ENCODE data around the gene PITPNB. TPM values are rescaled to one million over a fixed set of nuclear protein-coding genes. Genes with fewer than 3 reads are reported as not detected.

Gene PITPNB
- total RNA-seq, 2 donors from 2014 or later = 83.4 to 105 TPM

DNA sequence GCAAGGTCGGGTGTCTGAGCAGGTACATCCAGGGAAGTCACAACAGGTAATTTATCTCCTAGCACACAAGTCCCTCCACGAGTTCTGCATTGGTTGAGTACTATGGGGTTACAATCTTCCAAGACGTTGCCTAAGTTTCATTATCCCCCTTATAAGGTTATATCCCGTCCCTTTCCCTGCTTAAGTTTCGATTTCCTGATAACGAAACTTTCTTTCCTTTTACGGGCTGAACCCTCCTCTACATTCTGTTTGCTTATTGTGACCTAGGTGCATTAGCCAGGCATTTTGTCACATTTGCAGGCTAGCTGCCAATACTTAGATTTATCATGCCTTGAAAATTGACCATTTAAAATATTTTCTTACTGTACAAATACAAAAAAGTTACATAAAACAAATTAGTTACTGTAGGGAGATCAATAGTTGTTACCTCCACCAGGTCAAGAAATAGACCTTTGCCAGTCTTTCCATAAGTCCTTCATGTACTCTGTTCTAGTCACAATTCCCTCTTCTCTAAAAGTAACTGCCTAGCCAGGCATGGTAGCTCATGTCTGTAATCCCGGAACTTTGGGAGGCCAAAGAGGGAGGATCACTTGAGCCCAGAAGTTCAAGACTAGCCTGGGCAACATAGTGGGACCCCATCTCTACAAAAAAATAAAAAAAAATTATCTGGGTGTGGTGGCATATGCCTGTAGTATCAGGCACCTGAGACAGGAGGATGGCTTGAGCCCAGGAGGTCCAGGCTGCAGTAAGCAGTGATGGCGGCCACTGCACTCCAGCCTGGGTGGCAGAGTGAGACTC, 14.3 kb upstream of the PITPNB start:
- H3K36me3 Mint-ChIP-seq = no peaks in the 10 kb centered on the region
- no peak overlapping the region for H3K27ac Mint-ChIP-seq
- no peak for ATAC-seq
- DNase-seq (ENCODE audit: low spot score in 2 of 2) = no peak
- H3K9me3 Mint-ChIP-seq = no peaks in the 10 kb centered on the region

DNA sequence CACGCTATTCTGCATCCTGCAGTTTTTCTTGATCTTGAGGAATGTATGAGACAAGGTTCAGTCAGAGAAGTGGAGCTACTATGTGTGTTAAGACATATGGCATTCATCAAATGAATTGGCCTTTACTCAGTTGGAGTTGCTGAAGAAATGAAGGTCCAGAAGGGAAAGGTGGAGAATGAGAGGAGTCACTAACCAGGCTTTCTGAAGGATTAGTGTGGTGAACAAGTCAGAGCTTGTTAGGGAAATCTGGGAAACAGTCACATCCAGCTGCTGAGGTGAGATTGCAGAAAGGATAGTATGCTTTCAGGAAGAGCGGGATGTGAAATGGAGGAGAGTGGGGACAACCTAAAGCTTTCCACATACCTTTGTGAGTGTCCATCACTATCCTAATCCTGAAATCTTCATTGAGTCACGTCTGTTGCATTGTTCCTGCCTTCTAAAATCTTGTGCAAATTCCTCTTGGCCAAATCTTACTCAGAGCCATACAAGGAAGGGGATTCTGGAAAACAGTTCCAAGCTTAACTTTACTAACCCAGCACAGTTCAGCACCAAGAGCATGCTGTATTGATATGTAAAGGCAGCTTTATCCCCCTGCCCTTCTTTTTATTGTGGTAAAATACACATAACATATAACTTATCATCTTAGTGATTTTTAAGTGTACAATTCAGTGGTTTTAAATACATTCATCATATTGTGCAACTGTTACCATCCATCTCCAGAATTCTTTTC, 11.4 kb upstream of the PITPNB start:
- H3K9me3 Mint-ChIP-seq = no peaks in the 10 kb centered on the region
- no peak overlapping the region for H3K27ac Mint-ChIP-seq
- DNase-seq (ENCODE audit: low spot score in 2 of 2) (no peak), ATAC-seq (no peak)
- no peaks in the 10 kb centered on the region for H3K36me3 Mint-ChIP-seq

DNA sequence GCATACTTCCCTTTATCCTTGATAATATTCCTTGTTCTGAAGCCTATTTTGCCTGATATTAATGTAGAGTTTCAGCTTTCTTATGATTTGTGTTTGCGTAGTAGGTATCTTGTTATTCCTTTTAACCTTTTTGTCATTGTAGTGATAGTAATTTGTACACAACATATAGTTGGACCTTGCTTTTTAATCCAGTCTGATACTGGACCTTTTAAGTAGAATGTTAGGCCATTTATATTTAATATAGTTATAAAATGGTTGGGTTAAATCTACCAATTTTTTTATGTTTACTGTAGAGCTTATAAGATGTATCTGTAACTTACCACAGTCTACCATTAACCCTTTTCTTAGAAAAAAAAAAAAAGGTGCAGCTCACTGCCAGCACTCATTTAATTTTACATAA, 8.6 kb upstream of the PITPNB start:
- H3K36me3 Mint-ChIP-seq = peaks cover 0 to 6% of the 10 kb centered on the region in 2 donors
- H3K27ac Mint-ChIP-seq = no peak overlapping the region
- no peak for ATAC-seq
- DNase-seq (ENCODE audit: low spot score in 2 of 2) = no peak
- H3K9me3 Mint-ChIP-seq = no peaks in the 10 kb centered on the region

DNA sequence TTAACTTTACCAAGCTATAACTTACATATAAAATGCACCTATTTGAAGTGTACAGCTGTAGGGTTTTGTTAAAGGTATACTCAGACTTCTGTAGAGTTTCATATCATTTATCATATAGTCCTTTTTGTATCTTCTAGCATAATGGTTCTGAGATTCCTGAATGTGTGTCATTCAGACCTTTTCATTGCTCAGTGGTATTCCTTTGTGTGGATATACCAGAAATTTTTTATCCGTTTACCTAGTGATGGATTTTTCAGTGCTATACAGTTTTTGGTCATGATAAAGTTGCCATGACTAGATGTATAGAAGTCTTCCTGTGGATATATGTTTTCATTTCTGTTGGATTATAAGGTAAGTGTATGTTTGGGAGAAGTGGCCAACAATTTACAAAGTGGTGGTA, 6.3 kb upstream of the PITPNB start:
- ATAC-seq (no peak), DNase-seq (ENCODE audit: low spot score in 2 of 2) (no peak)
- H3K27ac Mint-ChIP-seq = no peak overlapping the region
- no peaks in the 10 kb centered on the region for H3K9me3 Mint-ChIP-seq
- H3K36me3 Mint-ChIP-seq = peaks cover 0 to 6% of the 10 kb centered on the region in 2 donors

DNA sequence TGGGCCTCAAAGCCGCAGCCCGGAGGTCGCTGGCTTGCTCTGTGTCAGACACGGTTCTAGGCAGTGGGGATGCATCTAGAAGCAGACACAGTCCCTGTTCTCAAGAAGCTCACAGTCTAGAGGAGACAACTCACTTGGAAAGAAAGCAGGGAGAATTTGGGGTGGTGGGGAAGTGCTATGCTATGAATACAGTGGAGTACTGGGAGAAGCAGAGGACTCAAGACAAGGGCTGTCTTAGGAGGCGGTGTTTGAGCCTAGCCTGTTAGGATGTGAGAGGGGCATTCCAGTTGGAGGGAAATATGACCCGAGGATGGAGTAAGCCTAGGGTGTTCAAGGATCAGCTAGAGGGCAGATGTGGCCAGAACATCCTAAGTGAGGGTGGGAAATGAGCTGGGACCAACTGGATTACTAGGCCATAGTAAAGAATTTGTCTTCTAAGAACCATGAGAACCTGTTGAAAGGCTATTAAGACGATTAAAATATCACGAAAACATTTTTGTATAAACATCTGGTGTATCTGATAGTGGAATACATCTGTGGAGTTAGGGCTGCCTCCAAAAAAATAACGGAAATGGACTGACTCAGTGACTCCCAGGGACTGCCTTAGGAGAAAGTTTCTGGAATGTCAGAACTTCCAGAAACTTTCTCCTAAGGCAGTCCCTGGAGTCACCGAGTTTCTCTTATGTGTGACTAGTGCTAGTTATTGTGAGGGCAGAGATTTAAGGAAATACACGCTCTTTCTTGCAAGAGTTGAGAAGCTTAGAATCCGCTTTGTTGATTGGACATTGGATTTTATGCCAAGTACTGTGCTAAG, 1.1 kb upstream of the PITPNB start:
- peaks cover 17 to 40% of the 10 kb centered on the region in 2 donors for H3K36me3 Mint-ChIP-seq
- H3K9me3 Mint-ChIP-seq = no peaks in the 10 kb centered on the region
- H3K27ac Mint-ChIP-seq = peak overlapping the region; percentile 99
- peak; percentile 43 to 46 for ATAC-seq
- DNase-seq (ENCODE audit: low spot score in 2 of 2) = no peak

DNA sequence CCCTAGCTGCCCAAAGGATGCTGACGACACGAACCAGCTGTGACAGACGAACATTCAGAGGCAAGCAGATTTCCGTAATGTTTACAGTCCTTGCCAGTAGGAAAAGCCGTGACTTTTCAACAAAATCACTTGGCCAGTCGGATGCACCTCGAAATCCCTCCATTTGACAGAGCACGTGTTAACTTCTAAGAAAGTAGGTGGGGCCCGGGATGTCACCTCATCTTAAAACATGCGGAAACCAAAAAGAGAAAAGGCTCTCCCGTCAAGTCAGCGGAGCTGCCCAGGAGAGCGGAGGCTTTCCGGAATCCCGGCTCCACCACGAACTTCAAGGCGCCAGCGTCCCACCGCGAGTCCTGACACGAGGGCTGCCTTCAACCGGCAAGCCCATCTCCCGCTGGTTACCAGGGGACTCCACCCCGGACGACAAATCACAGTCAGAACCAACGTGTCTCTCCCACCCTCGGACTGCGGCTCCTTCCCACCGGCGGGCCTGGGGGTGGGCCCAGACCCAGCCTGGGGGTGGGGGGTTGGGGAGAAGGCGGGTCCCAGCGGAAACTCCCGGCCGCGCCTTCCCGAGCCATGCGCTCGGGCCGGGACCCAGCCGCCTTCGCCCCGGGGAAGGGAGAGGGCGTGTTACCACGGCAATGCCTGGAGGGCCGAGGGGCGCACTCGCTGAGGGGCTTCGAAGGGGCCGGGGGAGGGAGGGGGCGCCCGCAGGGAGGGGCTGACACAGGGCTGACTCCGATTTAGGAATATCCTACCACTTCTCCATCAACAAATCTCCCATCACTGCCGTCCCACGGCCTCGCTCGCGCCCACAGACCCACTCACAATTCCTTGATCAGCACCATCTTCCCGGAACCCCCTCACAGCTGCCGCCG, 475 bp downstream of the PITPNB start:
- ATAC-seq (peak; percentile 46 to 57), DNase-seq (ENCODE audit: low spot score in 2 of 2) (peak; percentile 55 to 72)
- Mint-ChIP-seq H3K9me3 (no peaks in the 10 kb centered on the region), H3K27ac (peak overlapping the region; percentile 99), H3K36me3 (peaks cover 17 to 40% of the 10 kb centered on the region in 2 donors)

DNA sequence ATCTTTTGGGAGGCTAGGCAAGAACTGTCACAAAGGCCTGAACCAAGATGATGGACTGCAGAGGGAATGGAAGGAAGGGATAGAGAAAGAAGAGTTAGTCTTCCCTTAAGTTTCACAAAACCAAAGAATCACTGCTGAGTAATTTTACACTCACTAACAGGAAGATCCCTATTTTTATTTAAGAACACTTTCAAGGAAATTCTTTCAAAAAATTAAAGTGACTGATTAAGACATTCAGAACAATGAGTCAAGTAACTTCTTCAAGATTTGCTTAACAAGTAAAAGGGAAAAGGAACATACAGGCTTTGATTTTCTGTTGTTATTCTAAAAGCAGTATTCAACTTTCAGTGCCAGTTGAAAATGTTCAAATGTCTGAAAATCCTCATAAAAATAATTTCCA, 3.1 kb downstream of the PITPNB start:
- no peak overlapping the region for H3K27ac Mint-ChIP-seq
- no peak for ATAC-seq
- DNase-seq (ENCODE audit: low spot score in 2 of 2) = no peak
- H3K36me3 Mint-ChIP-seq = peaks cover 17 to 40% of the 10 kb centered on the region in 2 donors
- no peaks in the 10 kb centered on the region for H3K9me3 Mint-ChIP-seq

DNA sequence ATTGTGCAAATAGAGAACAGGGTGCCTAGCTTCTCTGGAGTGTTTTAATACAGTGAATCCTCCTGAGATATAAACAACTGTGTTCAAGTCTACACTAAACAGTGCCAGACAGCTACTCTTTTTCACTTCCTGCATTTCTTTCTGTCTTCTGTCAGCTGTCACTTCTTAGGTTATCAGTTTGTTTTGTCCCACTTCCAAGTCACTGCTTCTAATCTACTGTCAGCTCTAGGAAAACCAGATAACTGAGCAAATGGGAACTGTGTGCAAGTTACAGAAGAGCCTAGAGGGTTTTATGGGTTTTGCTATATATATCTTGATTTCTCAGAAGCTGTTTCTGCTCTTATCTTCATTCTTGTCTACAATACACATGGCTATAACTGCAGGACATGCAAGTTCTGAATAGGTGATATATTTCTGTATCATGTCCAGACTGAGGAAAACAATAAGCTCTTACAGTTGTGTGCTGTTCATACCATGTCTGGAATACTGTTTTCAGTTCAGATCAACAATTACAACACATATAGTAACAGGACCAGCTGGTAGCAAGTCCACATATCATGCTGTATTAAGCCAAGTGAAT, 5.8 kb downstream of the PITPNB start:
- Mint-ChIP-seq H3K9me3 (no peaks in the 10 kb centered on the region), H3K36me3 (peaks cover 8 to 42% of the 10 kb centered on the region in 2 donors), H3K27ac (no peak overlapping the region)
- ATAC-seq = no peak
- DNase-seq (ENCODE audit: low spot score in 2 of 2) = no peak

DNA sequence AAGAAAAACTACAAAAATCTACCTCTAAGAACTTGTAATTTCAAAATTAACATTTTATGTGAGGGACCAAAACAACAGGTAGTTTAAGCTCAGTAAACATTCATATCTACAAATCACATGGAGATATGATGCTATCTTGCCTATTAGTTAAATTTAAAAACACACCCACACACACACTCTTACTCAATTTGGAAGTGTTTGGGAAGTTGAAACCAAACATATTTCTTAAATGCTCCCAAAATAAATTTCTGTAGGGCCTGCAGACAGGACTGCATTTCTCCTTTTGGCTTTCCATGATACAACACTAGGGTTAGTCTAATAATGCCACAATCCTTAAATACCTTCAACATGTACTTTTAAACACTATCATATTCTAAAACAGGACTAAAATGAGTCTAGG, 7.0 kb downstream of the PITPNB start:
- Mint-ChIP-seq H3K27ac (peak overlapping the region in 1 of 2 donors; percentile 41), H3K9me3 (no peaks in the 10 kb centered on the region), H3K36me3 (peaks cover 6 to 37% of the 10 kb centered on the region in 2 donors)
- DNase-seq (ENCODE audit: low spot score in 2 of 2) = no peak
- ATAC-seq = no peak

DNA sequence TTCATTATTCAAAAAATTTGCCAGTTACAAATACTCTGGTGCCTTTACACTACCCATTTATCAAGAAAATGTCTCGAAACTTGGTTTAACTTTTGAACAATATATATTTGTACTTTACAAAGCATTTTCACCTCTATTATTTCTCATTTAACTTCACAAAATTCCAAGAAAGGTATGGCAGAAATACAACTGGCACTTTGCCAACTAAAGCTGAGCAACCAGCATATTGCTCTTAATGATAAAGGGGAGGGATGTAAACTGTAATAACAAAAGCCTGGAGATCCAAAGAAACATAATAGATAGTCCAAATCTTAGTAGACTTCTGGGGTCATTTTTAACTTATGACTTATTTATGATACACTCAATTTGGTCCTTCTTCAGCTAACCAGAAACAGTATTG, 7.7 kb downstream of the PITPNB start:
- H3K27ac Mint-ChIP-seq = no peak overlapping the region
- DNase-seq (ENCODE audit: low spot score in 2 of 2) (no peak), ATAC-seq (no peak)
- H3K9me3 Mint-ChIP-seq = no peaks in the 10 kb centered on the region
- peaks cover 6 to 33% of the 10 kb centered on the region in 2 donors for H3K36me3 Mint-ChIP-seq

DNA sequence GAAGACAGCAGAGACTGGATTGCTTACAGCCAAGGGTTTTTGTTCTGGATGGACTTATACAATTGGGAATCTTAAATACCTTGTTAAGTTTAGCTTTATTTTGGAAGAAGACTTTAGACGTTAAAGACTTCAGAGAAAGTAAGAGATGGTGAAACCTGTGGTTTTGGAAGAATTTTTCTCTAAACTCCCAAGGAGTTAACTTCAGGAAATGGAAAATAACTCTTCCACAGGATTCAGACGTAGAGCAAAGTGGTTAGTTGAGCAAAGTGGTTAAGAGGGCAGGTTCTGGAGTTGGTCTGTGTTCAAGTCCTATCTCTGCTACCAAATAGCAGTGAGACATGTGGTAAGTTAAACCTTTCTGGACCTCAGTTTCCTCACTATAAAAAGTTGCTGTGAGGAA, 12.8 kb downstream of the PITPNB start:
- no peaks in the 10 kb centered on the region for H3K9me3 Mint-ChIP-seq
- H3K27ac Mint-ChIP-seq = no peak overlapping the region
- peaks cover 18 to 26% of the 10 kb centered on the region in 2 donors for H3K36me3 Mint-ChIP-seq
- no peak for ATAC-seq
- DNase-seq (ENCODE audit: low spot score in 2 of 2) = no peak

DNA sequence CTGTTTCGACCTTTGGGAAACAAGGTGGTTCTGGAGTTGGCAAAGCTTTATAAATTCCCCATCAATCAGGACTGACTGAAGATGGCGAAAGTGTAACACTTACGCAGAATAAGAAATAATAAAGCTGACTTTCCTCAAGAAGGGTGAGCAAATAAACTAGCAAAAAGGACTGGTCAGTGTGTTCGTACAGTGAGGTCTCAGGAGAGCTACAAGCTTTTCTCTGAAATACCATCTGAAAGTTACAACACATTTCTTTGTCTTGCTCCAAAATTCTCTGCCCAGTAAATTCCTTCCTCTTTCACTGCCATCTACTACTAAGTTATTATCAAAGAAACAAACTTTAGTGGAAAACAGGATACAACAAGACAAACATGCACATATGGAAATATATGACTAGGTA, 13.4 kb downstream of the PITPNB start:
- ATAC-seq (no peak), DNase-seq (ENCODE audit: low spot score in 2 of 2) (no peak)
- Mint-ChIP-seq H3K27ac (no peak overlapping the region), H3K9me3 (no peaks in the 10 kb centered on the region), H3K36me3 (peaks cover 23 to 26% of the 10 kb centered on the region in 2 donors)

DNA sequence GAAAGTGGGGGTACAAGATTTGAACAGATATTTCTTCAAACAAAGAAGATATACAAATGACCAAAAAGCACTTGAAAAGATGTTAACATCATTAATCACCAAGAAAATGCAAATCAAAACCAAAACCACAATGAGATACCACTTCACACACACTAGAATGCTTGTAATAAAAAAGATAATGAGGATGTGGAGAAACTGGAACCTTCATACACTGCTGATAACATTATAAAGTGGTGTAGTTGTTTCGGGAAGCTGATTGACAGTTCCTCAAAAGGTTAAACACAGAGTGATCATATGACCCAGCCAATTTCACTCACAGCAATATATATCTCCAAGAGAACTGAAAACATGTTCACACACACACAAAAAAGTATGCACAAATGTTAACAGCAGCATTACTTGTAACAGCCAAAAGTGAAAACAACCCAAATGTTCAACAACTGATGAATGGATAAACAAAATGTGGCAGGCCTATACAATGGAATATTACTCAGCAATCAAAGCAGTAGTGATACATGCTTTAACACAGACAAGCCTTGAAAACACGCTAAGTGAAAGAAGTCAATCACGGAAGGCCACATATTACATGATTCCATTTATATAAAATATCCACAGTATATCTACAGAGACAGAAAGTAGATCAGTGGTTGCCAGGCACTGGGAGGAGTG, 15.1 kb downstream of the PITPNB start:
- ATAC-seq (peak; percentile 73 to 88), DNase-seq (ENCODE audit: low spot score in 2 of 2) (no peak)
- H3K9me3 Mint-ChIP-seq = no peaks in the 10 kb centered on the region
- H3K27ac Mint-ChIP-seq = peak overlapping the region; percentile 6 to 53
- peaks cover 18 to 24% of the 10 kb centered on the region in 2 donors for H3K36me3 Mint-ChIP-seq

DNA sequence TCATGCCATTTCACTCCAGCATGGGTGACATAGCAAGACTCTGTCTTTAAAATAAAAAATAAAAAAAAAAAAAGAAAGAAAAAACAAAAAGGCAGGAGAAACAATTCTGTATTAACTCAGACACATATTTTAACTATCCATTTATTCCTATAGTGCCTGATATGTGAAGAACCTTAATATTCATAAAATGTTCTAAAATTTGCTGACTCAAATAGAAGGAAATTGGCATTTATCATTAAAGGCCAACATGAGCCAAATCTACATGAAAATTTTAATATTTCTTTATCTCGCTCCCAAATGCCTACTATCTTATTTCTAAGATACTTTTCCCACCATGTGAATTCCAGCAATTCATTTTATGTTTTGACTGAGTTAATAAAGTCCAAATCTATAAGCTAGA, 18.9 kb downstream of the PITPNB start:
- no peak overlapping the region for H3K27ac Mint-ChIP-seq
- ATAC-seq = no peak
- no peaks in the 10 kb centered on the region for H3K9me3 Mint-ChIP-seq
- no peak for DNase-seq (ENCODE audit: low spot score in 2 of 2)
- peaks cover 11 to 22% of the 10 kb centered on the region in 2 donors for H3K36me3 Mint-ChIP-seq

DNA sequence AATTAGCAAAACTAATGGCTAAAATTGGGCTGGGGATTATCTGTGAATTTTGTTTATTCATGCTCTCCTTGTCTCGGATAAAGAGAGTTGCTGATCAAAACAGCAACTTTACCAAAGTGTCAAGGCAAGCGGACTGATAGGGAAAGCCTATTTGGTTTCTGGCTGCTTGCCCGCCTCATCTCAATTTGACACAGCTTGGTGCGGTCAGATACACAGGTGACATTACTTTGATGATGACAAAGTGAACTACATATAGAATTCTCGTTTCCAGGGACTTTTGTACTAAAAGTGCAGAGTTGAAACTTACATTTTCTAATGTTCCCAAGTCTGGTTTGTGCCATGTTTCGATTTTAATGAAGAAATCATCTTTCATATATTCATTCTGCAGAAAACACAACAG, 22.8 kb downstream of the PITPNB start:
- Mint-ChIP-seq H3K9me3 (no peaks in the 10 kb centered on the region), H3K36me3 (peaks cover 11 to 16% of the 10 kb centered on the region in 2 donors), H3K27ac (no peak overlapping the region)
- ATAC-seq = no peak
- DNase-seq (ENCODE audit: low spot score in 2 of 2) = no peak

Measured in activated naive CD4-positive, alpha-beta T cell treated with anti-CD3 and anti-CD28 coated beads, Interleukin-2, amount 50 U/mL, for 72 hours (primary cell).